ENCODE measurements around the gene LRRC36.
"Not testable (repeated sequence)": the region's sequence is repeated elsewhere in the genome, so short reads cannot be mapped to it uniquely, and the experiment has no call there.

LRRC36 gene

DNA sequence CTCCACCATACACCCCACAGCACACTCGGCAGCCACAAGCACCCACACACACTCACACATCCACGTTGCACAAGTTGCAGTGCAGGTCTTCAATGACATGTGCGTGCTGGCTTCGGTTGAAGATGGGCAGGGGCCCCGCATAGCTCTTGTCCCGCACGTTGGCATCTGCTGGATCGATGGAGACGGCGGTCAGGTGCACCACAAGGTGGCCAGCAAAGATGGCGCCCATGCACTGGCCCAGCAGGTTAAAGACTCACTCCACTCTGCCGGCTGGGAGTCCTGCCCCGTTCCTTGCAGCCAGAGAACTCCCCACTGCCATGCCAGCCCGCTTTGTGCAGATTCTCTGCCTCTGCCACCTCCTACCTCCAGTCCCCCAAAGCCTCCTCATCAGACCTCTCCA, 74.3 kb downstream of the LRRC36 start:
- DNase-seq (ENCODE audit: low spot score) = no peak

DNA sequence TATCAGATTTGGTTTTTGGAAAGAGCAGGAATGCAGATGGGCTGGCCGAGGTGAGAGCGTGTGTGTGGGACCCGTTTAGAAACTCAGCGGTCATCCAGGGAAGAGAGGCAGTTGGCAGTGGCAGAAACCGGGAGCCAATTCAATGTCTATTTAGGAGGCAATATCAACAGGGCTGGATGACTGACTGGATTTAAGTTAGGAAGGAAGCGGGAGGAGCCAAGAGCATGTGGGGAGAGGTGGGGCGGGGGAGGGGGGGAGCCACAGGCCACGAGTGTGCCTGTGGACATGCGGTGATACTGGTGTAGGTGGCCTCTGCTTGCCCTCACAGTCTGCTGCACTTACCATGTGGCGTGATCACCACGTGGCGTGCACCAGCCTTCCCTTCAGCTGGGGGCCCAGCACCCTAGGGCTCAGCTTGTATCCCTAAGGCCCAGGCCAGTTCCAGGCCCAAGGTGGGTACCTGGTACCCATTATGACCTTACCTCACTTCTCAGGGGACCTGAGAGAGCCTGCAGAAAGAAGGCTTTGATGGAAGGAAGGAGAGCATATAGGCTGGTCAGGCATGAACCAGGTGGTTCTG, 77.5 kb downstream of the LRRC36 start:
- no peak for DNase-seq (ENCODE audit: low spot score)

DNA sequence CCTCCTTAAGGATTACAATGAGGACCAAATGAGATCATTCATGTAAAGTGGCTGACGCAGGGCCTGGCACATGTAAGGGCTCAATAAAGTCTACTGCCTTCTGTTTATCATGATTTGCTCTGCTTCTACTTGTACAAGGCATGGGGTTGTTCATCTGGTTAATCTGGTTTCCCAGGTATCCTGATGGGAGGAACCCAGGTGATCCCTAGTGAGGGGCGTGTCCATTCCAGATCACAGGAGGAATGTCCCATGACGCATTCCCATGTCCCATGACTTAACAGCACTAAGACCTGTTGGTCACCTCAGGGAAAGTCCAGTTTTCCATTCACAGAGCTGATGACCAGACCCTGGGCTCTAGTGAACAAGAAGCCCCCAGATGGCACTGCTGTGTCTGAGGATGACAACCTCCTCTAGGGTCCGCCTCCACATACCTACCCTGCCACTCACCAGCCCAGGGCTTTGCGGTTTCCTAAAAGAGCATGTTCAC, 78.2 kb downstream of the LRRC36 start:
- DNase-seq (ENCODE audit: low spot score) = no peak

DNA sequence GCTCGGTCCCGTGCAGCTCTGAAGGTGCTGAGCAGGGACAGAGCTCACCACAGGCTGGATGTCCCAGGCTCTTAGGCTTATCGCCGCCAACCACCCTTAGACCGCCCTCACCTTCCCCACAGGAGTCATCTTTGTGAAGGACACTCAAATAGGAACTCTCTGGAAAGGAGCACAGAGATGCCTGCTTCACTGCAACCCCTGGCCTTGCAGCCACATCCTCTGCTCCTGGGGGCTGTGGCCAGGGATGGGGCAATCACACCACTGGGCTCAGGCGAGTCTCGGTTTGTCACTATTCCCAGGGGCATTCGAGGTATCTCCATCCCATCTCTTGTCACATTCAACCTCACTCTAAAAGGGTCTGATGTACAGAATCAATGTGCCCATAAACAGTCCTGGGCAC, 78.7 kb downstream of the LRRC36 start:
- no peak for DNase-seq (ENCODE audit: low spot score)

DNA sequence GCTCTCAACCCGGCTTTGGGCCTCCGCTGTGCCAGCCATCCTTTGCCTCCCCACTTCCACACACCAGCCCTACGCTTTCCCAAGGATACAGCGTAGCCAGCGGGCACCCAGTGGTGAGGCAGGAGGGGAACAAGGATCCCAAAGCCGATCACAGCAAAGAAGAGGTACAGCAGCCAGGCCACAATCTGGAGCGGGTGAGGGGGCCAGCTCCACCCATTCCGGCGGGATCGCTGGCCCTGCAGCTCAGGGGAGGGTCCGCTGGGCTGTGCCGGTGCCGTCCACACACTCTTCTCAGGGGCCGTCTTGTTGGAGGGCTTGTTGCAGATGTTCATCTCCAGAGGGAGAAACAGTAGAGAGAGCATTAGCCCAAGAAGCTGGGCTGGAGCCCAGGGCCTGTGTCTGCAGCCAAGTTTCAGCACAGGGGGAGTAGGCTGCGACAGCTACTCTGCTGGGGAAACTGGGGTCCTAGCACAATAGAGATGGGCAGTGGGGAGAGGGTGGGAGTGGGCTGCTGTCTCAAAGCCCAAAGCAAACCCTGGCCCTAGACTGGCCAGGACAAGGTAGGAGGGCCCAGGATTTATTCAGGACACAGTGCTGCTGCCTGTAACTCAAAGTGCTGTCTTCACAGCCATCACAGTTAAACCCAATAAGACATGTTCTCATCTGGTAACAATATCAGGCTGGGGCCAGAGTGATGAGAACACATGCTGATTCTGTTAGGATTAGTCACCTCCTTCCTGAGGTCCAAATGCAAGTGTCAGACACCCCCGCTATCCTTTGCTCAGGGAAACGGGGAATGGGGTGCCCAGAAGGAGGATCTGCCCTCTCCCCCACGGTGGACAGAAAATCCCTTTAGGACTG, 79.7 kb downstream of the LRRC36 start:
- no peak for DNase-seq (ENCODE audit: low spot score)

DNA sequence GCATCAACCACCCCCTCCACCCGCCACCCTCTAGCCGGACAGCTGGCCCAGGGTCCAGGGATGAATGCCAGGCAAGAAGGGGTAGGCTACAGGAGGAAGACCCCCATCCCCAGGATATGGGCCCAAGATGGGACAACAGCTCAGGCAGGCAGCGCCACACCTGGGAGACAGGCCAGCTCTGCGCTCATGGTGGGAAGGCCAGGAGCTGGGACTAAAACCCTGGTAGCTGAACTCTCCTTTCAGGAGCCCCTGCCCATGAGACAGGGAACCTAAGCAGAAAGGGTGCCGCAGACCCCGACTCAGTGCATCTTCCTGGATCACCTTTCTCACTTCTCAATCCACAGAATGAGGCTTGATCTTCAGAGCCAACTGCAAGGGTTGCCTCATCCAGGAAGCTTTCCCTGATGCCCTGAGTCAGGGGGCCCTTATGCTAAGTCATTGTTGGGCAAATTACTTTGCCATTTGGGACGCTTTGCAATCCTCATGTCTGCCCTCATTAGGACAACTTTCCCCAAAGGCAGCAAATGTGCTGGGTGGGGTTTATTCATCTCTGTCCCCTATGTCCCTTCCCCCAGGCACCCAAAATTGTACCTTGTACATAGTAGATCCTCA, 80.7 kb downstream of the LRRC36 start:
- no peak for DNase-seq (ENCODE audit: low spot score)

DNA sequence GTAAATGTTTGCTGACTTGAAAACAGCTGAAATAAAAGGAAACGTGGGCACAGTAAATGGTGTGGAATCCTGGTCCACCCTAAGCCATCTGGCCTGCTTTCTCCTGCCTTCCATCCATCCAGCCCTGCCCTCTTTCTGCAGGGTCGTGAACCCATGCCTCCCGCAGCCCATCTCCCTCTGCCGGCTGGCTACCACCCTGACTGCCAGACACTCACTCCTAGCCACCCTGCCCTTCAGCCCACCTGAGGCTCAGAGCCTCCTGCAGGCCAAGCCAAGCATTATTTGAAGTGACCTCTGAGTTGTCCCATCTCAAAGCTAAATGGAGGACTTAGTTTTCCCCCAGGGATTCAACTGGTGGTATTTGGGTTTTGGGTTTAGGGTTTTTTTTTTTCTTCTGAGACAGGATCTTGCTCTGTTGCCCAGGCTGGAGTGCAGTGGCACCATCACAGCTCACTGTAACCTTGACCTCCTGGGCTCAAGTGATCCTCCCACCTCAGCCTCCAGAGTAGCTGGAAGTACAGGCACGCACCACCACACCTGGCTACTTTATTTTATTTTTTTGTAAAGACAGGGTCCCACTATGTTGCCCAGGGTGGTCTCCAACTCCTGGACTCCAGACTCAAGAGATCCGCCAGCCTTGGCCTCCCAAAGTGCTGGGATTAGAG, 81.3 kb downstream of the LRRC36 start:
- DNase-seq (ENCODE audit: low spot score) = no peak

DNA sequence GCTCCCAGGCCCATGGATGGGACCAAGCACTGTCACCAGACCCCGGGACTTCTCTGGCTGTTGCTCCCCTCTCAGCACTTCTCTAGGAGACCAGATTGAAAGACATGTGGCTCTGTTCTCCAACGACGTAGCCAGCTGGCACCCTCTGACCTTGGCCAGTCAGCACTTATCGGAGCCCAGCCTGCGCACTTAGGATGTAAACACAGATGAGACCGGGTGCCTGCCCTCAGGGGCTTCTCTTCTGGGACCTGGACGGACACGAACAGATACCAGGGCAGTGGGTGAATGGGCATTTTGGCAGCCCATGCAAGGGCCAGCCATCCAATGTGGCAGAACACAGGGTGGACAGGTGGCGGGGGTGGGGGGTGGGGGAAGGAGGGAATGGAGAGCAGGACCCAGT, 83.0 kb downstream of the LRRC36 start:
- no peak for DNase-seq (ENCODE audit: low spot score)

DNA sequence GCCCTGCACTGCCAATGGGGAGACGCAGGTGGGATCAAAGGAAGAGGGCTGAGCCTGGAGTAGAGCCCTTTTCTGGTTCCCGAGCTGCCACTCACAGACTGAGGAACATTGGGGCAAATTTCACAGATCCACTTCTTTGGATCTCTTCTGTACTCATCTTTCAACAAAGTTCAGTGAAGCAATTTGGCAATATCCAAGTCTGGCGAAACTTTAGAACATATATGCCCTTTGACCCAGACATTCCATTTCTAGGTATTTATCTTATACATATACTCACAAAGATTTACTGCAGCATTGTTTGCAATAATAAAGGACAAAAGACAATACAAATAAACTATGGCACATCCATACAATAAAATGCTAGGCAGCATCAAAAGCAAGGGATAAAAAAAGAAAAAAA, 84.7 kb downstream of the LRRC36 start:
- no peak for DNase-seq (ENCODE audit: low spot score)

DNA sequence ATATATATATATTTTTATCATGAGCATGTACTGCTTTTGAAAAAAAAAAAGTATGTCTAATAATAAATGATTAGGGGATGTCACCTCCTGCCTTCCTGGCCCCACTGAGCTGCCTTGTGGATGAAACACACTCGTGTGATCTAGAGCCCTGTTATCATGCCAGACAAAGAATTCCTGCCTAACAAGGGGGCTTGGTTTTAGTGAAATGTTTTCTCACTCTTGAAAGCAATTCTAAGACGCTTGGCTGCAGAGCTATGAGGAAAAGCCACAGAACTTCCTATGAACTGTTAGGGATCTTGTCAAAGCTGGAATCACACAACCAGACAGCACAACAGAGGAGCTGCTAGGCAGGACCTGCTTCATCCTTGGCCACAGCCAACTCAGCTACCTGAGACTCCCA, 85.7 kb downstream of the LRRC36 start:
- no peak for DNase-seq (ENCODE audit: low spot score)

DNA sequence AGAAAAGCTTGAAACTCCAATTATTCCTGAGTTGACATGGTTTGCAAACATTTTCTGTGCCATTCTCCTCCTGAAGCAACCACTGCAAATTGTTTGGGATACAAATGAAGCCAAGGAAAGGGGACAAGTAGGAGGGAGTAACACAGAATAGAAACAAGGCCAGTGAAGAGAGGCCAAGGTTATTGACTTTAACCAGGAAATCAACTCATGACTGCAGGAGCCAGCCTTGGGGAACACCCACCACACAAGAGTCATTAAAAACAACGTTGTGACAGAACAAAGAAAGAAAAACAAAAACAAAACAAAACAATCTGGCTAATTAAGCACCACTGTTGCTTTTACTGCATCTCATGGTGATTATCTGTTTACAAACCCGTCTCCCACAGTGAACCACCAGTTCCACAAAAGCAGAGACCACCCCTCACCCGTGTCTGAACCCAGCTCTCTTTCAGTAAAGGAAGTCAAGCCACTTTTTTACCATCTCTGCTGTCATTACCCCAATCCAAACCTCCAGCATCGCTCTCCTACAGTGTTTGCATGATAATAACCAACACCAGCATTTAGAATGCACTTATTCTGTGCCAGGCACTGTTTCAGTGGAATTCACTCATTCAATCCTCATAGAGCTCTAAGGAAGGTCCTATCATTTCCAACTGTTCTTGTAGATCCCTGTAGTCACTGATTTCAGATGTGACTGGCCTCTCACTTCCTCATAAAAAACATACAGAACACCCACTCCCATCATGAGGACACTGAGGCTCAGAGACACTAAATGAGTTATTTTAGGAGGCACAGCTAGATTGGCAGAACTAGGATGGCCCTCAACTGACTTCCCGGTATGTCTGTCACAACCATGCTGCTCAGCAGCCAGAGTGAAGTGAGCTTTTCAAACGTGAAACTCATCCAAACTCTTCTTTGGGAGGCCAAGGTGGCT, 87.6 kb downstream of the LRRC36 start:
- DNase-seq (ENCODE audit: low spot score) = no peak

DNA sequence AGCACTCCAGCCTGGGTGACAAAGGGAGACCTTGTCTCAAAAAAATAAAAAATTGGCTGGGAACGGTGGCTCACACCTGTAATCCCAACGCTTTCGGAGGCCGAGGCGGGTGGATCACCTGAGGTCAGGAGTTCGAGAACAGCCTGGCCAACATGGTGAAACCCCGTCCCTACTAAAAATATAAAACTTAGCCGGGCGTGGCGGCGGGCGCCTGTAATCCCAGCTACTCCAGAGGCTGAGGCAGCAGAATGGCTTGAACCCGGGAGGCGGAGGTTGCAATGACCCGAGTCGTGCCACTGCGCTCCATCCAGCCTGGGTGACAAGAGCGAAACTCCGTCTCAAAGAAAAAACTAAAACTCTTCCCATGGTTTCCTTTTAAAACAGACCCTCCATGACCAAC, 88.8 kb downstream of the LRRC36 start:
- DNase-seq (ENCODE audit: low spot score) = not testable (repeated sequence)

DNA sequence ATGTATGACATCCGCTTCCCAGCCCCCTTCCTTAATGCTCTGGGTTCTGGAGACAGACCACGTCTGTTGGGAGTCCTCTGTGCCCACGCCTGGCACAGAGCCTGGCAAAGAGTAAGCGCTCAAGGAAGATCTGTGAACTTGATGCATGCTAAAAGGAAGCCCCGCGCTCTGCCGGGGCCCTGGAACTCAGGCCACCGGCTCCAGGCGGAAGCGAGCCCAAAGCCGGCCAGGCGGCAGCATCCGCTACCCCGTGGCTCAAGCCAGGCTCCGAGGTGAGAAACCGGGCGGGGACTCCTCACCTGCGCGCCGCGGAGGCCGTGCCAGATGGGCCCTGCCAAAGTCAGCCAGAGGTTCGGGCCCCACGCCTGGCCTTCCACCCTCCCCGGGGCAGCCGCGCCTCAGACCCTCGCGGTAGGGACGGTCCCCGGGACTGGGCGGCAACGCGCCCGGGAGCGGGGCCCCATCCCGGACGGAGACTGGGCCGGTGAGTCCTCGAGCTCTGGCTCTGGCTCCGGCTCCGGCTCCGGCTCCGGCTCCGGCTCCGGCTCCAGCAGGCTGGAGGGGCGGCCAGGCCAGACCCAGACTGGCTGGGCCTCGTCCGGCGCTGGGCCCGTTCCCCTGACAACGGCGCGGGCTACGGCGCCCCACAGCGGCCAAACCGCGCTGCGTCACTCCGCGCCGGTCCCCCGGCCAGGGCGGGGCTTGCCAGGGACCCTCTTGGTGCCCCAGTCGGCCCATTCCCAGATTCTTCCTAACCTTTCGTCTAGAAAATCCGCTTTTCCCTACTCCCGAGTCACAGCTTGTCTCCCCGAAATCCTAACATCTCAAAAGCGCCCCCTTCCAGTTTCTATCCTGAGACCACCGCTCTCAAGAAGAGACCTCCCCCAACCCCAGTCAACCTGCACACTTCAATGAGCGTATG, 89.5 kb downstream of the LRRC36 start, which contains the start of gene ZDHHC1:
ZDHHC1 (minus strand) TSS at position 606 of the 922 bp plus-strand sequence. CDS start 8,702 bp downstream, outside the sequence.
- DNase-seq (ENCODE audit: low spot score) = peak; percentile 35

DNA sequence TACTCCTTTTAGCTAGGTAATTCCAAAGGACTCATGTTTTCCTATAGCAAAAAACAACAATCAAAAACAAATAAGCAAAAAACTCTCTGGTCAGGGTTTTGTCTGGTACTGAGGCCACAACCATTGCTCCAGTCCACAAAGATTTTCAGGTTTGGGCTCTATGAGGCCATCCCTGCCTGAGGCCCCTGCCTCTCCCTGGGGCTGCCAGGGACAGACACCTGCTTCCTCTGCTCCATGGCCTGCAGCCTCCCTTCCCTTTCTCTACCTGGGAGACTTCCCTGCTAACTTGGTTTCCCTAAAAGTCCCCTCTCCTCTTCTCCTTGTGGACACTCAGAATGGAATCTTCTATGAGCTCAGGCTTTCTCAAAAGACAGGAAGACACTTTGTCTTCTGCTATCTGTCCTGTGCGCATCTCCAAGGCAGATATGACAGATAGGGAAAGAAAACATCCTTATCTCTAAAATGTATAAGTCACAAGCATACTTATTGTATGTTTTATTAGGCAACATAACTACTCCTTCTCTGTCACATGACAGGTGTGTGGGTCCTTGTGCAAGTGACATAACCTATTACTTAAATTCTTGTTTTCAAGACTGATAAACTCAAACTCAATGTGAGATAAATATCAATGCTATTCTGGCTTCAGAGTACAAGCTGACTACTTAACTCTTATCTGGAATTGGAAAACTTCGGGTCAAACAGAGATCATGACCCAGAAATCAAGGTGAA, 90.9 kb downstream of the LRRC36 start:
- no peak for DNase-seq (ENCODE audit: low spot score)

DNA sequence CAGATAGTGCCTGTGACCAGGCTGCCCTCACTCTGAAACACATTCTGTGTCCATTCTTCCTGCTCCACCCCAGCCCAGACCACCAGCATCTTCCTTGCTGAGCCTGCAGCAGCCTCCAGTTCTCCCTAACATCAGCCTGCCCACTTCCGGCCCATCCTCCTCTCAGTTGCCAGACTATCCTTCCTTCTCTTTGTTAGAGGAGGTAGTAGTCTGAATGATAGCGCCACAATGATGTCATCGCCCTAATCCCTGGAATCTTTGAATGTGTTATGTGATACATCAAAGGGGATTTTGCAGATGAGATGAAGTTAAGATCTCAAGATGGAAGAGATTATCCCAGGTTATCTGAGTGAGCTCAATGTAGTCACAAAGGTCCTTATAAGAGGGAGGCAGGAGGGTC, 92.9 kb downstream of the LRRC36 start:
- DNase-seq (ENCODE audit: low spot score) = no peak

DNA sequence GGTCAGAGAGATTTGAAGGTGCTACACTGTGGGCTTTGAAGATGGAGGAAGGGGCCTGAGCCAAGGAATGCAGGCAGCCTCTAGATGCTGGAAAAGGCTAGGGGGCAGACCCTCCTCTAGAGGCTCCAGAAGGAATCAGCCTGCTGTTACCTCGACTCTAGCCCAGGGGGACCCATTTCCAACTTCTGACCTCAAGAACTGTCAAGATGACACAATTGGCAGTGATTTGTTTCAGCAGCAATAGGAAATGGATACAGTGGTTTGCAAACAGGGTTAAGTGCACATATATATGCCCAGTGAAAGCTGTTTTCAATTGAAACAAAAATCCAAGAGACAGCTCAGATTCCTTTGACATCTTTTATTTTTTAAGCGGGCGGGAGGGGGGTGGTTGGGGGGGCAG, 93.3 kb downstream of the LRRC36 start:
- DNase-seq (ENCODE audit: low spot score) = no peak

DNA sequence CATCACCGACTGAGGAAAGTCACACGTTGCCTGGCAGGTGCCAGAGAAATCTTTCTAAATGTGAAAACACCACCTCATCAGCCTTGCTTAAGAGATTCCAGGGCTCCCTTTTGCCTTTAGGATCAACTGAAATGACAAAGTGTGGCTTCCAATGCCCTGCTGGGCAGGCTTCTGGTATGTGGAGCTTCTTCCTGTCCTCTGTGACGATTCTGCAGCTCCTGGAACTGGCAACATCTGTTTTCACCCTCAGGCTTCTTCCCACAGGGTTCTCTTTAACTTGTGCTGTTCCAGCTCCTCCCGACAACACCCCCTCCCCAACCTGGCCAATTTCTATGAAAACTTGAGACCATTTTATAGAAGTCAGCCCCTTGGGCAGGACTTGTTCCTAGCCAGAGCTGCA, 94.4 kb downstream of the LRRC36 start:
- DNase-seq (ENCODE audit: low spot score) = no peak

DNA sequence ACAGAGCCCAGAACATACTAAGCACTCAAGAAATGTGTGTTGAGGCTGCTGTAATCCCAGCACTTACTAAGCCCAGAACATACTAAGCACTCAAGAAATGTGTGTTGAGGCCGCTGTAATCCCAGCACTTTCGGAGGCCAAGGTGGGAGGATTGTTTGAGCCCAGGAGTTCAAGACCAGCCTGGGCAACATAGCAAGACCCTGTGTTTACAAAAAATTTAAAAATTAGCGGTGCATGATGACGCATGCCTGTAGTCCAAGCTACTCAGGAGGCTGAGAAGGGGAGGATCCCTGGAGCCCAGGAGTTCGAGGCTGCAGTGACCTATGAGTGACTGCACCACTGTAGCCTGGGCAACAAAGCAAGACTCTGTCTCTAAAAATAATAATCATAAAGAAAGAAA, 96.4 kb downstream of the LRRC36 start:
- no peak for DNase-seq (ENCODE audit: low spot score)

DNA sequence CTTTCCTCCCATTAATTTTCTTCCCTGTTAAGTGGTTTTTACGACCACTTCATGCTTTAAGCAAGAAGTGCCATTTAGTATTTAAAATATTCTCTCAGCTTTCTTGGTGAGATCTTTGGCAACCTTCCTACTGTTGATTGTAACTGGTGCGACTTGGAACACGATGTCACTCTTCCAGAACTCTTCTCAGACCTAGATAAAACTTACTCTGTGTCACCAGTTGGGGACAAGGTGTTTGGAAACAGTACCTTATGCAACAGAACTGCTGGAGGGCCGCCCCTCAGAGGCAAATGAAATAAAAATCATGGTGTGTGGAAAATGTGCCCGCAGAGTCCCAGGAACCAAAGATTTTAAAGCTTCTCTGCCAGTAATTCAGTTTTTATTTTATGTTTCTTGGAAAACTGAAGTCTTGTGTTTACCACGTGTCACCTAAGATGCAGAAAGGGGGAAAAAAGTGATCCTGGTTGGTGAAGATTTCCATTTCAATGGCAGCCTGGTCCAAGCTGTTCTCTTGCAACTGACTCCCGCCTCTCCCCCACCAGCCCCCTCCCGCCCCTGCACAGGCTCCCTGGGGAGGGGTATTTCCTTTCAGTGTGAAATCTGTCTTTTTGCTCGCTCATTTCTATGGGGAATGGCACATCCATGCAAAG, 97.1 kb downstream of the LRRC36 start:
- DNase-seq (ENCODE audit: low spot score) = no peak

All from CD4-positive, alpha-beta T cell treated with Interleukin-15 for 4 hours (primary cell).